GM12878 (cell line): ENCODE measurements around the gene NUP214. TPM values are rescaled to one million over a fixed set of nuclear protein-coding genes. Genes with fewer than 3 reads are reported as not detected.

Experiments
- ATAC-seq: fragments of 200-7000 bp; cut with Tn5 transposase; 3 replicates; pipeline ENCODE4 v1.9.1; 2020; ENCODE audit warnings: mild to moderate bottlenecking, moderate library complexity
- BruUV-seq: library from RNA; stranded (reverse); fragments of 400-500 nt; replicated peaks from 2 replicates; lab custom pipeline; 2021; lab: Mats Ljungman, UMichigan
- CTCF ChIA-PET: fragments of 300-600 bp; sonication (Branson Sonifier 250); formaldehyde crosslinking; extraction: SDS; loops from one replicate; lab custom pipeline; 2021; ENCODE audit warnings: inconsistent platforms; lab: Yijun Ruan, JAX
- POLR2A ChIA-PET: fragments of 350-600 bp; formaldehyde crosslinking; extraction: SDS; loops from one replicate; lab custom pipeline; 2021; ENCODE audit warnings: inconsistent platforms; lab: Charles Lee
- RAD21 ChIA-PET: fragments of 300-600 bp; sonication (Branson Sonifier 250); formaldehyde crosslinking; loops from one replicate; lab custom pipeline; 2023; ENCODE audit warnings: antibody characterized with exemption; ENCODE audit not compliant: unreplicated experiment; lab: Charles Lee
- SMC1A ChIA-PET: fragments of 300-600 bp; sonication (Branson Sonifier 250); formaldehyde crosslinking; loops from one replicate; lab custom pipeline; 2023; ENCODE audit not compliant: unreplicated experiment, uncharacterized antibody; lab: Charles Lee
- DNase-seq: peaks from one replicate; pipeline ENCODE4 v3.0.0-alpha.2; 2011; ENCODE audit warnings: low read depth, low spot score
- FAIRE-seq: peaks from 3 replicates; lab custom pipeline; 2011; peaks lifted over from hg19 to GRCh38; lab: Jason Lieb, UNC
- H2AFZ ChIP-seq: 2 replicates; pipeline ENCODE4 v1.6.0; 2011; ENCODE audit warnings: low read depth, low read length, control low read depth; ENCODE audit not compliant: control insufficient read depth
- H3K27ac ChIP-seq: 2 replicates; pipeline ENCODE4 v1.5.1; 2011; ENCODE audit warnings: control low read depth; ENCODE audit not compliant: control insufficient read depth, insufficient read depth
- H3K27me3 ChIP-seq, 2 experiments: replicated peaks in 1 of 2; 2 replicates each; pipeline versions ENCODE4 v1.6.0 to v1.6.1; 2011; ENCODE audit warnings: low read length in 1 of 2; ENCODE audit not compliant: control insufficient read depth in 2 of 2, insufficient read depth in 2 of 2
- H3K36me3 ChIP-seq, 2 experiments: 2 replicates each; pipeline ENCODE4 v1.5.1; 2011; ENCODE audit warnings: low read length in 1 of 2; ENCODE audit not compliant: control insufficient read depth in 2 of 2, insufficient read depth in 2 of 2
- H3K4me1 ChIP-seq: 2 replicates; pipeline ENCODE4 v1.6.1; 2011; ENCODE audit warnings: mild to moderate bottlenecking, low read length, moderate library complexity, mixed read lengths; ENCODE audit not compliant: control insufficient read depth, insufficient read depth
- H3K4me2 ChIP-seq: 2 replicates; pipeline ENCODE4 v1.6.0; 2011; ENCODE audit warnings: control low read depth; ENCODE audit not compliant: control insufficient read depth, insufficient read depth
- H3K4me3 ChIP-seq: fragments of 200-600 bp; sonication (generic); 2 replicates; pipeline ENCODE4 v1.5.1; 2016
- H3K79me2 ChIP-seq: 2 replicates; pipeline ENCODE4 v1.6.0; 2011; ENCODE audit warnings: low read length; ENCODE audit not compliant: control insufficient read depth, insufficient read depth
- H3K9ac ChIP-seq: 2 replicates; pipeline ENCODE4 v1.8.0; 2011; ENCODE audit warnings: low read length, control low read depth, mixed read lengths; ENCODE audit not compliant: control insufficient read depth, insufficient read depth
- H3K9me3 ChIP-seq: replicated peaks from 3 replicates; pipeline ENCODE4 v1.5.1; 2011; ENCODE audit warnings: mild to moderate bottlenecking, low read length; ENCODE audit not compliant: control insufficient read depth, insufficient read depth
- H4K20me1 ChIP-seq: 2 replicates; pipeline ENCODE4 v1.6.0; 2011; ENCODE audit not compliant: control insufficient read depth, insufficient read depth
- CBFB ChIP-seq: IDR thresholded peaks from 2 replicates; pipeline ENCODE4 v1.6.1; 2016; ENCODE audit warnings: antibody characterized with exemption, low read depth
- ETV6 ChIP-seq, 2 experiments: fragments of 450-650 bp in 1 of 2; IDR thresholded peaks in 1 of 2; conservative IDR thresholded peaks in 1 of 2; 2 replicates each; pipeline ENCODE4 v1.6.1; 2014; ENCODE audit warnings: antibody characterized with exemption in 1 of 2, borderline replicate concordance in 1 of 2, low read depth in 1 of 2, mild to moderate bottlenecking in 1 of 2, moderate library complexity in 1 of 2
- IKZF1 ChIP-seq: fragments of 450-650 bp; conservative IDR thresholded peaks from 2 replicates; pipeline ENCODE4 v1.6.1; 2017; ENCODE audit warnings: antibody characterized with exemption, mild to moderate bottlenecking
- JUNB ChIP-seq: IDR thresholded peaks from 2 replicates; pipeline ENCODE4 v1.6.1; 2016; ENCODE audit warnings: antibody characterized with exemption, mild to moderate bottlenecking
- NR2C1 ChIP-seq: fragments of 450-650 bp; IDR thresholded peaks from 2 replicates; pipeline ENCODE4 v1.6.1; 2017; ENCODE audit warnings: antibody characterized with exemption, mild to moderate bottlenecking, moderate library complexity
- RUNX3 ChIP-seq: IDR thresholded peaks from 2 replicates; pipeline ENCODE4 v1.6.1; 2012; ENCODE audit warnings: low read length, inconsistent platforms
- SUZ12 ChIP-seq: fragments of 200-600 bp; sonication (generic); IDR thresholded peaks from one replicate; pipeline ENCODE4 v1.6.1; 2018; ENCODE audit warnings: antibody characterized with exemption, mild to moderate bottlenecking; ENCODE audit not compliant: unreplicated experiment
- ZNF24 ChIP-seq: fragments of 450-650 bp; IDR thresholded peaks from 2 replicates; pipeline ENCODE4 v1.6.1; 2017; ENCODE audit warnings: antibody characterized with exemption, mild to moderate bottlenecking
- ZNF384 ChIP-seq: IDR thresholded peaks from 2 replicates; pipeline ENCODE4 v1.6.1; 2012; ENCODE audit warnings: low read depth, mild to moderate bottlenecking, low read length, improper control_type of control experiment, borderline replicate concordance
- WGBS: methylation state at CpG from one replicate; pipeline ENCODE4 v1.1.6; 2016; ENCODE audit warnings: low lambda C conversion rate; ENCODE audit not compliant: insufficient replicate concordance, insufficient coverage; ENCODE audit errors: missing lambda C conversion rate; 5-methylcytosine and 5-hydroxymethylcytosine counted together
- in situ Hi-C: fragments of 300-500 bp; cut with MboI; formaldehyde crosslinking; loops from 9 replicates; pipeline ENCODE4 v1.14.3; 2018; ENCODE audit warnings: mixed read lengths
- intact Hi-C: fragments of 100-400 bp; cut with micrococcal nuclease; formaldehyde crosslinking; loops from one replicate; pipeline ENCODE4 v1.14.2; 2022; ENCODE audit not compliant: unreplicated experiment
- polyA plus RNA-seq, 11 experiments: library from polyadenylated mRNA; depleted of rRNA in 4 of 11; unstranded in 6 of 11; stranded (reverse) in 5 of 11; fragments of >200 nt; fragmentation: Nextera tagmentation in 4 of 11; fragmentation: Illumina TruSeq in 1 of 11; extraction: Ambion mirVana in 4 of 11; extraction: Trizol in 1 of 11; gene quantifications; 1 replicate in 1 of 11; 2 replicates in 10 of 11; pipeline versions ENCODE4 v1.2.1 to v1.2.3, GENCODE V29; 2011 to 2016; ENCODE audit warnings: inconsistent platforms in 2 of 11, missing spikeins in 2 of 11, low read depth in 1 of 11
- total RNA-seq, 4 experiments: library from RNA; depleted of rRNA in 3 of 4; stranded (reverse); fragments of >200 nt in 3 of 4; fragmentation: Illumina TruSeq in 1 of 4; extraction: Trizol in 1 of 4; gene quantifications; 2 replicates each; pipeline versions ENCODE4 v1.2.1 to v1.2.3, GENCODE V29; 2013 to 2021
- TF ChIP-seq, protein P1 (sequence below): fragments of 450-650 bp; IDR thresholded peaks from 2 replicates; pipeline ENCODE4 v1.6.1; 2018; ENCODE audit warnings: borderline replicate concordance, mild to moderate bottlenecking; ENCODE audit not compliant: partially characterized antibody
- TF ChIP-seq, protein P2 (sequence below): IDR thresholded peaks from 2 replicates; pipeline ENCODE4 v1.6.1; 2012; ENCODE audit warnings: low read length, inconsistent platforms
- TF ChIP-seq, protein P3 (sequence below): IDR thresholded peaks from 2 replicates; pipeline ENCODE4 v1.6.1; 2012; ENCODE audit warnings: mild to moderate bottlenecking, low read depth, low read length
- TF ChIP-seq, protein P4 (sequence below): fragments of 450-650 bp; IDR thresholded peaks from 2 replicates; pipeline ENCODE4 v1.6.1; 2016; ENCODE audit warnings: mild to moderate bottlenecking

NUP214 gene
- total and polyA plus RNA-seq, 10 of the 15 experiments (the other 5 are each of a cell fraction or from before 2014, with no cell fraction given): 11.7 to 53.8 (median 17.6) TPM

DNA sequence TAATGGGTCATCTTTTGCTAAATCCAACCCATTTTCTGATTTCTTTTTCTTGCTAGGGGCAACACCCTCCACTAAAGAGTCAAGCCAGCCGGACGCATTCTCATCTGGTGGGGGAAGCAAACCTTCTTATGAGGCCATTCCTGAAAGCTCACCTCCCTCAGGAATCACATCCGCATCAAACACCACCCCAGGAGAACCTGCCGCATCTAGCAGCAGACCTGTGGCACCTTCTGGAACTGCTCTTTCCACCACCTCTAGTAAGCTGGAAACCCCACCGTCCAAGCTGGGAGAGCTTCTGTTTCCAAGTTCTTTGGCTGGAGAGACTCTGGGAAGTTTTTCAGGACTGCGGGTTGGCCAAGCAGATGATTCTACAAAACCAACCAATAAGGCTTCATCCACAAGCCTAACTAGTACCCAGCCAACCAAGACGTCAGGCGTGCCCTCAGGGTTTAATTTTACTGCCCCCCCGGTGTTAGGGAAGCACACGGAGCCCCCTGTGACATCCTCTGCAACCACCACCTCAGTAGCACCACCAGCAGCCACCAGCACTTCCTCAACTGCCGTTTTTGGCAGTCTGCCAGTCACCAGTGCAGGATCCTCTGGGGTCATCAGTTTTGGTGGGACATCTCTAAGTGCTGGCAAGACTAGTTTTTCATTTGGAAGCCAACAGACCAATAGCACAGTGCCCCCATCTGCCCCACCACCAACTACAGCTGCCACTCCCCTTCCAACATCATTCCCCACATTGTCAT lies 72.0 kb downstream of the NUP214 start:
- Histone ChIP-seq H2AFZ (no peak overlapping the region), H3K9ac (no peak overlapping the region), H3K79me2 (no peaks in the 10 kb centered on the region), H3K36me3 (peaks cover 28 to 30% of the 10 kb centered on the region in 2 experiments), H3K27ac (no peak overlapping the region), H3K4me1 (no peaks in the 10 kb centered on the region), H3K4me3 (no peak overlapping the region), H4K20me1 (no peaks in the 10 kb centered on the region), H3K9me3 (no peaks in the 10 kb centered on the region), H3K4me2 (no peak overlapping the region), H3K27me3 (no peaks in the 10 kb centered on the region)
- intact Hi-C loops (no loop called here), in situ Hi-C loops (no loop called here)
- no peak for FAIRE-seq
- RAD21 ChIA-PET: no interaction called here
- SMC1A ChIA-PET: interaction anchor here (1.1 to 1.4 kb wide), 3 partner anchors 15 to 20 kb away, joined by 3 to 4 read pairs (median 4); no protein-coding TSS in a partner anchor
- WGBS: 91% methylated on average over 11 of the region's 11 CpGs
- ATAC-seq: no peak
- POLR2A ChIA-PET: interaction anchor here (0.5 kb wide), 1 partner anchor 171 kb away, joined by 4 read pairs; no protein-coding TSS in a partner anchor
- CTCF ChIA-PET: interaction anchor here (0.6 kb wide), 1 partner anchor 1458 kb away, joined by 3 read pairs; no protein-coding TSS in a partner anchor
- TSS peak; percentile 32 for BruUV-seq
- DNase-seq: no peak
- TF ChIP-seq, protein P1, sequence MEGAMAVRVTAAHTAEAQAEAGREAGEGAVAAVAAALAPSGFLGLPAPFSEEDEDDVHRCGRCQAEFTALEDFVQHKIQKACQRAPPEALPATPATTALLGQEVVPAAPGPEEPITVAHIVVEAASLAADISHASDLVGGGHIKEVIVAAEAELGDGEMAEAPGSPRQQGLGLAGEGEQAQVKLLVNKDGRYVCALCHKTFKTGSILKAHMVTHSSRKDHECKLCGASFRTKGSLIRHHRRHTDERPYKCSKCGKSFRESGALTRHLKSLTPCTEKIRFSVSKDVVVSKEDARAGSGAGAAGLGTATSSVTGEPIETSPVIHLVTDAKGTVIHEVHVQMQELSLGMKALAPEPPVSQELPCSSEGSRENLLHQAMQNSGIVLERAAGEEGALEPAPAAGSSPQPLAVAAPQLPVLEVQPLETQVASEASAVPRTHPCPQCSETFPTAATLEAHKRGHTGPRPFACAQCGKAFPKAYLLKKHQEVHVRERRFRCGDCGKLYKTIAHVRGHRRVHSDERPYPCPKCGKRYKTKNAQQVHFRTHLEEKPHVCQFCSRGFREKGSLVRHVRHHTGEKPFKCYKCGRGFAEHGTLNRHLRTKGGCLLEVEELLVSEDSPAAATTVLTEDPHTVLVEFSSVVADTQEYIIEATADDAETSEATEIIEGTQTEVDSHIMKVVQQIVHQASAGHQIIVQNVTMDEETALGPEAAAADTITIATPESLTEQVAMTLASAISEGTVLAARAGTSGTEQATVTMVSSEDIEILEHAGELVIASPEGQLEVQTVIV: no peak
- TF ChIP-seq ETV6 (conservative IDR thresholded peaks at IDR 0.05 in 1 of 2, IDR thresholded peaks at IDR 0.05 in 1 of 2; ENCODE audit: borderline replicate concordance in 1 of 2, low read depth in 1 of 2): no peak
- TF ChIP-seq ZNF24: no peak
- no peak for TF ChIP-seq IKZF1
- no peak for TF ChIP-seq CBFB
- TF ChIP-seq NR2C1: no peak
- no peak for TF ChIP-seq ZNF384
- no peak for TF ChIP-seq JUNB
- TF ChIP-seq, protein P2, sequence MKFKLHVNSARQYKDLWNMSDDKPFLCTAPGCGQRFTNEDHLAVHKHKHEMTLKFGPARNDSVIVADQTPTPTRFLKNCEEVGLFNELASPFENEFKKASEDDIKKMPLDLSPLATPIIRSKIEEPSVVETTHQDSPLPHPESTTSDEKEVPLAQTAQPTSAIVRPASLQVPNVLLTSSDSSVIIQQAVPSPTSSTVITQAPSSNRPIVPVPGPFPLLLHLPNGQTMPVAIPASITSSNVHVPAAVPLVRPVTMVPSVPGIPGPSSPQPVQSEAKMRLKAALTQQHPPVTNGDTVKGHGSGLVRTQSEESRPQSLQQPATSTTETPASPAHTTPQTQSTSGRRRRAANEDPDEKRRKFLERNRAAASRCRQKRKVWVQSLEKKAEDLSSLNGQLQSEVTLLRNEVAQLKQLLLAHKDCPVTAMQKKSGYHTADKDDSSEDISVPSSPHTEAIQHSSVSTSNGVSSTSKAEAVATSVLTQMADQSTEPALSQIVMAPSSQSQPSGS: no peak
- TF ChIP-seq, protein P3, sequence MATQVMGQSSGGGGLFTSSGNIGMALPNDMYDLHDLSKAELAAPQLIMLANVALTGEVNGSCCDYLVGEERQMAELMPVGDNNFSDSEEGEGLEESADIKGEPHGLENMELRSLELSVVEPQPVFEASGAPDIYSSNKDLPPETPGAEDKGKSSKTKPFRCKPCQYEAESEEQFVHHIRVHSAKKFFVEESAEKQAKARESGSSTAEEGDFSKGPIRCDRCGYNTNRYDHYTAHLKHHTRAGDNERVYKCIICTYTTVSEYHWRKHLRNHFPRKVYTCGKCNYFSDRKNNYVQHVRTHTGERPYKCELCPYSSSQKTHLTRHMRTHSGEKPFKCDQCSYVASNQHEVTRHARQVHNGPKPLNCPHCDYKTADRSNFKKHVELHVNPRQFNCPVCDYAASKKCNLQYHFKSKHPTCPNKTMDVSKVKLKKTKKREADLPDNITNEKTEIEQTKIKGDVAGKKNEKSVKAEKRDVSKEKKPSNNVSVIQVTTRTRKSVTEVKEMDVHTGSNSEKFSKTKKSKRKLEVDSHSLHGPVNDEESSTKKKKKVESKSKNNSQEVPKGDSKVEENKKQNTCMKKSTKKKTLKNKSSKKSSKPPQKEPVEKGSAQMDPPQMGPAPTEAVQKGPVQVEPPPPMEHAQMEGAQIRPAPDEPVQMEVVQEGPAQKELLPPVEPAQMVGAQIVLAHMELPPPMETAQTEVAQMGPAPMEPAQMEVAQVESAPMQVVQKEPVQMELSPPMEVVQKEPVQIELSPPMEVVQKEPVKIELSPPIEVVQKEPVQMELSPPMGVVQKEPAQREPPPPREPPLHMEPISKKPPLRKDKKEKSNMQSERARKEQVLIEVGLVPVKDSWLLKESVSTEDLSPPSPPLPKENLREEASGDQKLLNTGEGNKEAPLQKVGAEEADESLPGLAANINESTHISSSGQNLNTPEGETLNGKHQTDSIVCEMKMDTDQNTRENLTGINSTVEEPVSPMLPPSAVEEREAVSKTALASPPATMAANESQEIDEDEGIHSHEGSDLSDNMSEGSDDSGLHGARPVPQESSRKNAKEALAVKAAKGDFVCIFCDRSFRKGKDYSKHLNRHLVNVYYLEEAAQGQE: no peak
- TF ChIP-seq, protein P4, sequence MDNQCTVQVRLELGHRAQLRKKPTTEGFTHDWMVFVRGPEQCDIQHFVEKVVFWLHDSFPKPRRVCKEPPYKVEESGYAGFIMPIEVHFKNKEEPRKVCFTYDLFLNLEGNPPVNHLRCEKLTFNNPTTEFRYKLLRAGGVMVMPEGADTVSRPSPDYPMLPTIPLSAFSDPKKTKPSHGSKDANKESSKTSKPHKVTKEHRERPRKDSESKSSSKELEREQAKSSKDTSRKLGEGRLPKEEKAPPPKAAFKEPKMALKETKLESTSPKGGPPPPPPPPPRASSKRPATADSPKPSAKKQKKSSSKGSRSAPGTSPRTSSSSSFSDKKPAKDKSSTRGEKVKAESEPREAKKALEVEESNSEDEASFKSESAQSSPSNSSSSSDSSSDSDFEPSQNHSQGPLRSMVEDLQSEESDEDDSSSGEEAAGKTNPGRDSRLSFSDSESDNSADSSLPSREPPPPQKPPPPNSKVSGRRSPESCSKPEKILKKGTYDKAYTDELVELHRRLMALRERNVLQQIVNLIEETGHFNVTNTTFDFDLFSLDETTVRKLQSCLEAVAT: no peak
- TF ChIP-seq SUZ12: no peak
- TF ChIP-seq RUNX3: no peak
